DND-41 (cell line): Measurements from ENCODE around the gene TSHZ2.

Experiments
- ATAC-seq: fragments of 200-7000 bp; cut with Tn5 transposase; 3 replicates; pipeline ENCODE4 v1.9.1; 2021; ENCODE audit warnings: low read depth; ENCODE audit not compliant: insufficient read depth
- DNase-seq: peaks from one replicate; pipeline ENCODE4 v3.0.0-alpha.2; 2020
- H2AFZ ChIP-seq: 2 replicates; pipeline ENCODE4 v1.6.0; 2012; ENCODE audit warnings: low read depth, low read length
- H3K27ac ChIP-seq: 2 replicates; pipeline ENCODE4 v1.5.1; 2012; ENCODE audit warnings: low read length, inconsistent platforms
- H3K27me3 ChIP-seq: fragments of 200-600 bp; sonication (generic); 2 replicates; pipeline ENCODE4 v1.6.0; 2012; ENCODE audit warnings: low read length, mild to moderate bottlenecking, inconsistent platforms; ENCODE audit not compliant: insufficient read depth, poor library complexity
- H3K36me3 ChIP-seq: 2 replicates; pipeline ENCODE4 v1.5.1; 2012; ENCODE audit warnings: low read length, inconsistent platforms; ENCODE audit not compliant: insufficient read depth
- H3K4me1 ChIP-seq: 2 replicates; pipeline ENCODE4 v1.5.1; 2012; ENCODE audit warnings: mild to moderate bottlenecking, low read length; ENCODE audit not compliant: insufficient read depth
- H3K4me2 ChIP-seq: 2 replicates; pipeline ENCODE4 v1.6.0; 2012; ENCODE audit warnings: mild to moderate bottlenecking, moderate library complexity, low read length, inconsistent platforms; ENCODE audit not compliant: insufficient read depth
- H3K4me3 ChIP-seq, 2 experiments: fragments of 200-600 bp in 1 of 2; shearing (Covaris generic) in 1 of 2; 2 replicates each; pipeline ENCODE4 v1.5.1; 2012 to 2016; ENCODE audit warnings: inconsistent platforms in 2 of 2, low read length in 2 of 2, mild to moderate bottlenecking in 2 of 2, low read depth in 1 of 2, moderate library complexity in 1 of 2
- H3K79me2 ChIP-seq: 2 replicates; pipeline ENCODE4 v1.6.0; 2012; ENCODE audit warnings: low read length, inconsistent platforms; ENCODE audit not compliant: insufficient read depth
- H3K9ac ChIP-seq: 2 replicates; pipeline ENCODE4 v1.6.0; 2012; ENCODE audit warnings: low read depth, mild to moderate bottlenecking, inconsistent platforms, low read length, moderate library complexity
- H3K9me3 ChIP-seq: 2 replicates; pipeline ENCODE4 v1.5.1; 2012; ENCODE audit warnings: low read length, moderate library complexity, mild to moderate bottlenecking, inconsistent platforms; ENCODE audit not compliant: insufficient read depth, severe bottlenecking
- H4K20me1 ChIP-seq: 2 replicates; pipeline ENCODE4 v1.6.0; 2012; ENCODE audit warnings: low read length; ENCODE audit not compliant: insufficient read depth
- CTCF ChIP-seq: IDR thresholded peaks from 2 replicates; pipeline ENCODE4 v1.5.1; 2012; ENCODE audit warnings: borderline replicate concordance, low read length, moderate library complexity, mild to moderate bottlenecking; ENCODE audit not compliant: poor library complexity, severe bottlenecking; ENCODE audit errors: extremely low read depth
- EZH2 ChIP-seq: IDR thresholded peaks from 3 replicates; pipeline ENCODE4 v1.6.1; 2012; ENCODE audit warnings: borderline replicate concordance, low read depth, mild to moderate bottlenecking, moderate library complexity, low read length, inconsistent platforms; ENCODE audit not compliant: severe bottlenecking

TSHZ2 gene

GRCh38 chr20:53390770-53391169 lies 418.6 kb downstream of the TSHZ2 start:
- DNase-seq (no peak), ATAC-seq (no peak)
- no peaks in the 10 kb centered on the region for H3K9me3 ChIP-seq
- H4K20me1 ChIP-seq = no peaks in the 10 kb centered on the region; the same call in 1 of the 2 replicates
- H2AFZ ChIP-seq = no peak overlapping the region
- no peak overlapping the region for H3K4me3 ChIP-seq
- no peak overlapping the region for H3K9ac ChIP-seq
- no peaks in the 10 kb centered on the region for H3K4me1 ChIP-seq
- no peak overlapping the region for H3K27ac ChIP-seq
- no peaks in the 10 kb centered on the region for H3K79me2 ChIP-seq
- TF ChIP-seq EZH2 = no peak
- no peak for TF ChIP-seq CTCF
- H3K4me2 ChIP-seq = no peak overlapping the region
- no peaks in the 10 kb centered on the region for H3K36me3 ChIP-seq
- H3K27me3 ChIP-seq = peaks cover 16% of the 10 kb centered on the region

GRCh38 chr20:53394433-53394832 lies 422.3 kb downstream of the TSHZ2 start:
- ATAC-seq = no peak
- H2AFZ ChIP-seq = no peak overlapping the region
- H3K9ac ChIP-seq = no peak overlapping the region
- TF ChIP-seq CTCF = no peak
- TF ChIP-seq EZH2 = no peak
- no peak overlapping the region for H3K27ac ChIP-seq
- H3K4me2 ChIP-seq = no peak overlapping the region
- H4K20me1 ChIP-seq = no peaks in the 10 kb centered on the region; the same call in 1 of the 2 replicates
- no peaks in the 10 kb centered on the region for H3K9me3 ChIP-seq
- no peak for DNase-seq
- no peaks in the 10 kb centered on the region for H3K4me1 ChIP-seq
- H3K79me2 ChIP-seq = no peaks in the 10 kb centered on the region
- no peak overlapping the region for H3K4me3 ChIP-seq
- peaks cover 7% of the 10 kb centered on the region for H3K27me3 ChIP-seq
- no peaks in the 10 kb centered on the region for H3K36me3 ChIP-seq

GRCh38 chr20:53395188-53395923 lies 423.2 kb downstream of the TSHZ2 start:
- H2AFZ ChIP-seq = no peak overlapping the region
- H4K20me1 ChIP-seq = no peaks in the 10 kb centered on the region
- H3K79me2 ChIP-seq = no peaks in the 10 kb centered on the region
- H3K27ac ChIP-seq = no peak overlapping the region
- no peaks in the 10 kb centered on the region for H3K36me3 ChIP-seq
- DNase-seq (no peak), ATAC-seq (no peak)
- H3K9ac ChIP-seq = no peak overlapping the region
- H3K9me3 ChIP-seq = no peaks in the 10 kb centered on the region
- no peaks in the 10 kb centered on the region for H3K4me1 ChIP-seq
- TF ChIP-seq CTCF = no peak
- TF ChIP-seq EZH2 = no peak
- H3K4me2 ChIP-seq = no peak overlapping the region
- peaks cover 3% of the 10 kb centered on the region for H3K27me3 ChIP-seq
- no peak overlapping the region for H3K4me3 ChIP-seq
